GM19328 (cell line): ENCODE measurements around the gene VWA5B1.

Experiments
- ATAC-seq: cut with Tn5 transposase; IDR thresholded peaks from one replicate; pipeline ENCODE4 v1.9.1; 2021; ENCODE audit warnings: mild to moderate bottlenecking, moderate library complexity; ENCODE audit not compliant: unreplicated experiment

VWA5B1 gene

GRCh38 chr1:20366463-20367115, 75.9 kb downstream of the VWA5B1 start:
- no peak for ATAC-seq

DNA sequence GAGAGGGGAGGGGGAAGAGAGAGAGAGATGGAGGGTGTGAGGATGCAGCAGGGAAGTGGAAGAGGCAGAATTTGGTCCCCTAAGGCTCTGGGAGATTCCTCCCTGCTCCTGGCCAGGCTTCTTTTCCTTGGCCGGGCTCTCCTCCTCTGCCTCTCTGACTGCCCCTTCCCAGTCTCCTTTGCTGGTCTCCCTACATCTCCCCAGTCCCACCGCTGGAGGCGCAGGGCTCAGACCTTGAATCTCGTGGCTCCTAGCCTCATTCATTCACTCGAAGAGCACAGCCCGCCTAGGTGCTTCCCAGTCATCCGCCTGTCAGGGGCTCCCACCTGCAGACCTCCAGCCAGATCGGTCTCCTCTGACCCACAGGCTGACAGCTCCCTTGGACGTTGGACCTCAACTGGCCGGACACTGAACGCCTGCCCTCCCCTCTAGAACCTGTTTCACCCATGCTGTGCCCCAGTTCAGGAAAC, 76.5 kb downstream of the VWA5B1 start:
- ATAC-seq = no peak

- ATAC-seq = no peak
Observed at GRCh38 chr1:20367626-20368025, 77.0 kb downstream of the VWA5B1 start.

DNA sequence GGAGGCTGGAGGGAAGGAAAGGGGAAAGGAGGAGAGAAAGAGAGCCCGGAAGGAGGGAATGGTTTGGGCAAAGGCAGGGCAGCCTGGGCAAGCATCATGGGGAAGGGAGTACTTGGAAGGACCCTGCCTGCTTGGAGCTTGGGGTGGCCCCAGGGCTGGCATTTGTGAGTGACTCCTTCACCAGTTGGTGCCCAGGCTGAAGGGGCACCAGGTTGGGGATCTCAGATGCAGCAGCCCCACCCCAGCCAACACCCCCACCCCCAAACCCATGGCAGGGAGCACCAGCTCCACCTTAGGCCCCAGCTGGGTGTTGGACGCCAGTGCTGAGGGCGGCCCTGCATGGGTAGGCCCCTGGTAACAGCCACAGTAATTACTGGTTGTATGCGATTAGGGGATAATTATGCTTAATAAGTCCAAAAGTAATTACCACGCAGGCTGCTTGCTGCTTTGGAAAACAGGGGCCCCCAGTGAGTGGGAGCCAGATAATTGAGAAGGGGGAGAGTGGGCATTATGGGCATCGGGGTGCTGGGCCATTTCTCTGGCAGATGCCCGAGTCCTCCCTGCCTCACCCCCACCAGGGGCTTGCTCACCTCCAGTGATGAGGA, 78.3 kb downstream of the VWA5B1 start:
- ATAC-seq = no peak

DNA sequence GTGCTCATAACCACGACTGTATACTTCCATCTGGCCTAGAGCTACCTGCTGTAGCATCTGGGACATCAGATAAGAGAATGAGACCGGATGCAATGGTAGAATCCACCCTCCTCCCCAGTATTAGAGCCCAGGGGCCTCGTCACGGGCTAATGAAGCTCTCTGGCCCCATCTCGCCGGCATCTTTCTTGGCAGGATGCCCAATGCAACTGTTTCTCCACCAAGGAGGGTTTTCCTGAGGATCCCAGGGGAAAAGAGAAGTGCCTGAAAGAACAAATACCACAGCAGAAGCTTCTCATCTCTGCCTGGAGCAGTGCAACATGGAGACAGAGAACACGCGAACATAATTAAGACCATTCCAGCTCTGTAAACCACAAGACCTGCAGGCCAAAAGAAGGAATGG, 80.0 kb downstream of the VWA5B1 start:
- no peak for ATAC-seq

GRCh38 chr1:20371411-20371810, 80.7 kb downstream of the VWA5B1 start:
- ATAC-seq = no peak

- ATAC-seq = no peak
Observed at GRCh38 chr1:20371883-20372282, 81.2 kb downstream of the VWA5B1 start.

GRCh38 chr1:20372676-20373075, 82.0 kb downstream of the VWA5B1 start:
- ATAC-seq = no peak

DNA sequence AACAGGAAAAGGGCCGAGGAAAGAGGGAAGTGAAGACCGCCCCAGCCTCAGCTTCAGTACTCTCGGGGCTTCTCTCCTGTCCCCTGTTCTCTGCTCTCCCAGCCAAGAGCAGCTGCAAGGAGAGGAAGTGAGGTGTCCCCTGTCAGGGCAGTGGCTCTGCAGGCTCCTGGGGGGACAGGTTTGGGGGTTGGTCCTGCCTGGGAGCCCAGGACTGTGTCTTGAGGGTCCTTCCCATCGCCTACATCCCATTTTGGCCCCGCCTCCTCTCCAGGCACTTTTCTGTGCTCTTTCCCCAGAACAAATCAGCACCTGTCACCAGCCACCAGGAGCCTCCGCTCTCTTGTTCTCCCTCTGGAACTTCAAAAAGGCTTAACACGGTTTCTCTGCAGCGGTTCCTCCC, 82.6 kb downstream of the VWA5B1 start:
- ATAC-seq = no peak

- ATAC-seq = no peak
Observed at GRCh38 chr1:20373764-20374163, 83.1 kb downstream of the VWA5B1 start.

- no peak for ATAC-seq
Observed at GRCh38 chr1:20375563-20375962, 84.9 kb downstream of the VWA5B1 start.

GRCh38 chr1:20376171-20376570, 85.5 kb downstream of the VWA5B1 start:
- no peak for ATAC-seq

- no peak for ATAC-seq
Observed at GRCh38 chr1:20376880-20377494, 86.3 kb downstream of the VWA5B1 start.

DNA sequence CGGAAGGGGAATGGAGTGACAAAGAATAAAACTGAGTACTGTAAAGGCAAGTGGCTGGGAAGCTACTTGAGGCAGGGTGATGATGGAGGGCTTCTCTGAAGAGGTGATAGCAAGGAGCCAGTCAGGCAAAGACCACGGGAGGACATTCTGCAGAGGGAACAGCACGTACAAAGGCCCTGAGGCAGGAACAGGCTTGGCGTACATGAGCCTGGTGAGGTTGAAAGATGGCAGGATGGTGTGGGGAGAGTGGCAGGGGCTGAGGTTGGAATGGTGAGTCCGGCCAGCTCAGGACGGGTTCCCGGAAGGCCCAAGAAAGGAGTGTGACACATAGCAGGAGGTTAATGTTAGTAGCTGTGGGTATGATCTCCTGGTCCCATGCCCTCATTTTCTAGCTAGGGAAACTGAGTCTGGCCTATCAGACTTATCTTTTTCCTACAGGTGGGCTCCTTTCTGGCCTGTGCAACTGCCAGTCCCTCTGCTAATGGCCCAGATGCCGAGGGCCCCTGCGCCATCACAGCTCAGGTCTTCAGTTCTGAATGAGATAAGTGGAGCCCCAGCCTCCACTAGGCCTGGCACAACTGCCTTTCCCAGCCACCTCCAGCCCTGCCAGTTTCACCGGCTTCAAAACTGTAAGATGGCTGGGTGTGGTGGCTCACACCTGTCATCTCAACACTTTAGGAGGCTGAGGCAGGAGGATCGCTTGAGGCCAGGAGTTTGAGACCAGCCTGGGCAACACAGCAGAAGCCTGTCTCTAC, 87.0 kb downstream of the VWA5B1 start:
- ATAC-seq = no peak

- ATAC-seq = no peak
Observed at GRCh38 chr1:20379075-20379474, 88.4 kb downstream of the VWA5B1 start.

DNA sequence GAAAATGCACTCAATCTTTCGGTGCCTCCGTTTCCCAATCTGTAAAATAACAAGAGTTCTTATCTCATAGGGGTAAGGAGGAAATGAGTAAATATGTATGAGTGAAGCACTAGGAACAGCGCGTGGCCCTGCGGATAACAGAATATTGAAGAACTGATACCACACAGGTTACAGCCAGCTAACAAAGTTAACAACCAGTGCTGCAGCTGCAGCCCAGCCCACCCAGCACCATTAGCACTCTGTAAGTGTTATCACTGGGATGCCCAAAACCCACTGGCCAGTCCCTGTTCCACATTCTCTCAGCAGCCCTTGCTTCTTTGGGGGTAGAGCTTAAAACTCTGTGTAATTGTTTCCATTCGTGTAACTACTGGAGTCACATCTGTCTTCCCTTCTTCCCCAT, 89.5 kb downstream of the VWA5B1 start:
- no peak for ATAC-seq

DNA sequence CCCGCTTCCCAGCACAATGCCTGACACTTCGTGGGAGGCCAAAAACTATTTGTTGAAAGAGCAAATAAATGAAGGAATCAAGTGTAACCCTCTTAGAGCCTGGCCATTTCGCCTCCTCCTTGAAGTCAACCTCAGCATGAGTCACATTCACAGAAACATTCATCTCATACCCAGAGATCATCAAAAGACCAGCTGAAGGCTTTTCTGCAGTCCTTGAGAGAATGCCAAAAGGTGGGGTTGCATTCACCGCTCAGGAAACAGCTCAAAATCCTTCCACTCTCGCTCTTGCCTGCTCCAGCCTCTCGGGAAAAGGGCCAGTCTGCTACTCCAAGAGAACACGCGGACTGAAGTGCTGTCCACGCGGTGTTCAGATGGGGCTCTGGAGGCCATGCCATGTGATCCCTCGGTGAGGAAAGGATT, 90.0 kb downstream of the VWA5B1 start:
- no peak for ATAC-seq

- ATAC-seq = no peak
Observed at GRCh38 chr1:20381045-20381641, 90.5 kb downstream of the VWA5B1 start.

GRCh38 chr1:20381961-20382360, 91.3 kb downstream of the VWA5B1 start:
- ATAC-seq = no peak

DNA sequence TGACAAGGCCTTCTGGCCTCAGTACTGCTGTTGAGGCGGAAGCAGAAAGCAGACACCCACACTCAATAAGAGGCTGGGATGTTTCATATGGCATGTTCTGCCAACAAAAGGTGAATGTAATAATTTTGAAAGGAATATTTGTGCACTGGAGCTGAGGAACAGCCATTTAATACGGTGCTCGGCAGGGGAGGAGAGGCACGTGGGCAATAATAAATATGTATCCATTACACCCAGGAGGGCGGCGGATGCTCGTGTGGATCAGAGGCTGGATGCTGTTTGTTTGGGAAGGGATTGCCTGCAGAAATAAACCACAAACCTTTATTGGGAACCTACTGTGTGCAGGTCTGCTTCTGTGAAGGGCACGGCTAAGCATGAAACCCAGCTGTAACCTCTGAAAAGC, 92.0 kb downstream of the VWA5B1 start:
- no peak for ATAC-seq

DNA sequence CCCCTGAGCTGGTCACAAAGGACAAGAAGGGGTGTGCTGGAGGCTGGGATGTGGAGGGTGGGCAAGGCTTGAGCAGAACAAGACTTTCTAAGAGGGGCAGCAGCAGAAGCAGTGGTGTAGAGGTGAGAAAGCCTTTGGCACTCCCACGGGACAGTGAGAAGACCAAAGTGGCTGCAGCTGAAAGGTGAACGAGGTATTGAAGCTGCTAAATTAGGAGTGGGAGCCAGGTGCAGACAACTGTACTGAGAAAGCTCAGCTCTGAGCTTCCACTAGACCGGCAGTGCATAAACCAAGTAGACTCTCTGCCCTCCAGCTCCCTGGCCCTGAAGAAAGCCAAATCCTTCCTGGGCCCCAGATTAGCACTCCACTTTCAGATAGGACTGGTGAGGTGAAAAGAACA, 93.0 kb downstream of the VWA5B1 start:
- no peak for ATAC-seq
